BJ (cell line): ENCODE measurements around the gene PHRF1. TPM values are rescaled to one million over a fixed set of nuclear protein-coding genes. Genes with fewer than 3 reads are reported as not detected.

ENCODE experiments used
- CTCF ChIA-PET: fragments of 350-600 bp; formaldehyde crosslinking; extraction: SDS; loops from one replicate; lab custom pipeline; 2021; ENCODE audit warnings: antibody characterized with exemption, inconsistent platforms; lab: Yijun Ruan, JAX
- POLR2A ChIA-PET: fragments of 300-600 bp; sonication (Branson Sonifier 250); formaldehyde crosslinking; extraction: SDS; loops from one replicate; lab custom pipeline; 2021; ENCODE audit warnings: antibody characterized with exemption; lab: Charles Lee
- DNase-seq: peaks from one replicate; pipeline ENCODE4 v3.0.0-alpha.2; 2011; ENCODE audit warnings: low read depth
- H3K27me3 ChIP-seq: 2 replicates; pipeline ENCODE4 v1.6.0; 2011; ENCODE audit warnings: low read length; ENCODE audit not compliant: control insufficient read depth, insufficient read depth
- H3K36me3 ChIP-seq: 2 replicates; pipeline ENCODE4 v1.5.1; 2011; ENCODE audit warnings: low read length; ENCODE audit not compliant: control insufficient read depth, insufficient read depth
- H3K4me3 ChIP-seq: 2 replicates; pipeline ENCODE4 v1.5.1; 2011; ENCODE audit warnings: low read depth, mild to moderate bottlenecking, control low read depth, low read length
- polyA plus RNA-seq: library from polyadenylated mRNA; depleted of rRNA; stranded (reverse); fragments of >200 nt; gene quantifications from 2 replicates; pipeline ENCODE4 v1.2.3, GENCODE V29; 2011
- TF ChIP-seq, protein P1 (sequence below): IDR thresholded peaks from 2 replicates; pipeline ENCODE4 v1.5.1; 2011; ENCODE audit warnings: low read depth, mild to moderate bottlenecking, control low read depth, inconsistent platforms, low read length, moderate library complexity; ENCODE audit not compliant: insufficient read depth

PHRF1 gene
- polyA plus RNA-seq, 1 experiment: 10.7 TPM

DNA sequence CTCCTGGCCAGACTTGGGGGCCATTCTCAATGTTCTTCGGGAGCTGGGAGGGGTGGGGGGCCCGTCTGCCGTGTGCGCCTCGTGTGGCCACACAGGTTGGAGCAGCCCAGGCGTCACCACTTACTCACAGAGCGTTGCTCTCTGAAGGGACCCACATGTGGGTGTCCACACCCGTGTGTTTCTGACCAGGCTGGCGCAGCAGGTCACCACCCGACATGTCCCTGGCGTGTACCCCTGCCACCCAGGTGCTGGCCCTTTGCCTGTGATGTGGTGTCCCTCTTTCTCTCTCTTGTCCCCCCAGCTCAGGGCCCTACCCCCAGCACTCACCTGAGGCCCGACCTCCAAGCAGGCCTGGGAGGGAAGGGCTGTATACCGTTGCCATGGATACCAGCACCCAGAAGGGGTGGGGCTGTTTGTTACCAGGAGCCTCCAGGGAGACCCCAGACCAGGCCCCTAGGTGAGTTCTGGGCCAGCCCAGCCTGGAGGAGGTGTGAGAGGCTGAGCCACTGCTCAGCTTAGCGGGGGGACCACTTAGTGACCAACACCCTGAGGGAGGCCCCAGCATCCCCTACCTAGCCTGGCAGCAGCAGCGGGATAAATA, 17.1 kb upstream of the PHRF1 start:
- H3K4me3 ChIP-seq: no peak overlapping the region
- no peak for DNase-seq
- TF ChIP-seq, protein P1, sequence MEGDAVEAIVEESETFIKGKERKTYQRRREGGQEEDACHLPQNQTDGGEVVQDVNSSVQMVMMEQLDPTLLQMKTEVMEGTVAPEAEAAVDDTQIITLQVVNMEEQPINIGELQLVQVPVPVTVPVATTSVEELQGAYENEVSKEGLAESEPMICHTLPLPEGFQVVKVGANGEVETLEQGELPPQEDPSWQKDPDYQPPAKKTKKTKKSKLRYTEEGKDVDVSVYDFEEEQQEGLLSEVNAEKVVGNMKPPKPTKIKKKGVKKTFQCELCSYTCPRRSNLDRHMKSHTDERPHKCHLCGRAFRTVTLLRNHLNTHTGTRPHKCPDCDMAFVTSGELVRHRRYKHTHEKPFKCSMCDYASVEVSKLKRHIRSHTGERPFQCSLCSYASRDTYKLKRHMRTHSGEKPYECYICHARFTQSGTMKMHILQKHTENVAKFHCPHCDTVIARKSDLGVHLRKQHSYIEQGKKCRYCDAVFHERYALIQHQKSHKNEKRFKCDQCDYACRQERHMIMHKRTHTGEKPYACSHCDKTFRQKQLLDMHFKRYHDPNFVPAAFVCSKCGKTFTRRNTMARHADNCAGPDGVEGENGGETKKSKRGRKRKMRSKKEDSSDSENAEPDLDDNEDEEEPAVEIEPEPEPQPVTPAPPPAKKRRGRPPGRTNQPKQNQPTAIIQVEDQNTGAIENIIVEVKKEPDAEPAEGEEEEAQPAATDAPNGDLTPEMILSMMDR: no peak
- peaks cover 15% of the 10 kb centered on the region for H3K27me3 ChIP-seq
- ChIA-PET POLR2A (no interaction called here), CTCF (interaction anchor here (0.9 to 1.3 kb wide), 2 partner anchors 164 to 169 kb away, joined by 3 to 5 read pairs; no protein-coding TSS in a partner anchor)
- H3K36me3 ChIP-seq: peaks cover 8% of the 10 kb centered on the region

DNA sequence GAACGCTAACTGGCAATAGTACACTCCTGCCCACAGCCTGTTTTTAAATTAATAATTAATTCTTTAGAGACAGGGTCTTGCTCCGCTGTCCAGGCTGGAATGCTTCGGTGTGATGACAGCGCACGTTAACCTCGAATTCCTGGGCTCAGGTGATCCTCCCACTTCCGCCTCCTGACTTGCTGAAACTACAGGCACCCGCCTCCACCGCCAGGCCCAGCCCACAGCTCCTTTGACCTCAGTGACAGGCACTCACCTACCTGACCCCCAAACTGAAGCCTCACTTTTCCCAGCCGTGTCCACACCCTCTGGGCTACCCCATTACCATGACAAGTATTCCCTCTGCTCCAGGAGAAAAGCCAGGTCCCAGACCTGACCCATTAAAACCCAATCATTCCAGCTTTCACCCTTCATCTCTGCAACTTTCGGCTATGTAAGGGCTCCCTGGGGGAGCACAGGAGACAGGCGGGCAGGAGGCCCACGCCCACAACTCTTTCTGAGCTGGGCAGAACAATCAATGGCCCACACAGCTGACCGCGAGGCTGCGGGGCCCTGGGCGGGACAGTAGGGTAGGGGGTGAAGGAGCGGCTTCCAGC, 16.5 kb upstream of the PHRF1 start:
- ChIA-PET CTCF (interaction anchor here (0.9 to 1.3 kb wide), 2 partner anchors 163 to 168 kb away, joined by 3 to 5 read pairs; no protein-coding TSS in a partner anchor), POLR2A (no interaction called here)
- TF ChIP-seq, protein P1: no peak
- peak overlapping the region; percentile 67 for H3K4me3 ChIP-seq
- H3K27me3 ChIP-seq: peaks cover 15% of the 10 kb centered on the region
- DNase-seq: no peak
- H3K36me3 ChIP-seq: peaks cover 8% of the 10 kb centered on the region

DNA sequence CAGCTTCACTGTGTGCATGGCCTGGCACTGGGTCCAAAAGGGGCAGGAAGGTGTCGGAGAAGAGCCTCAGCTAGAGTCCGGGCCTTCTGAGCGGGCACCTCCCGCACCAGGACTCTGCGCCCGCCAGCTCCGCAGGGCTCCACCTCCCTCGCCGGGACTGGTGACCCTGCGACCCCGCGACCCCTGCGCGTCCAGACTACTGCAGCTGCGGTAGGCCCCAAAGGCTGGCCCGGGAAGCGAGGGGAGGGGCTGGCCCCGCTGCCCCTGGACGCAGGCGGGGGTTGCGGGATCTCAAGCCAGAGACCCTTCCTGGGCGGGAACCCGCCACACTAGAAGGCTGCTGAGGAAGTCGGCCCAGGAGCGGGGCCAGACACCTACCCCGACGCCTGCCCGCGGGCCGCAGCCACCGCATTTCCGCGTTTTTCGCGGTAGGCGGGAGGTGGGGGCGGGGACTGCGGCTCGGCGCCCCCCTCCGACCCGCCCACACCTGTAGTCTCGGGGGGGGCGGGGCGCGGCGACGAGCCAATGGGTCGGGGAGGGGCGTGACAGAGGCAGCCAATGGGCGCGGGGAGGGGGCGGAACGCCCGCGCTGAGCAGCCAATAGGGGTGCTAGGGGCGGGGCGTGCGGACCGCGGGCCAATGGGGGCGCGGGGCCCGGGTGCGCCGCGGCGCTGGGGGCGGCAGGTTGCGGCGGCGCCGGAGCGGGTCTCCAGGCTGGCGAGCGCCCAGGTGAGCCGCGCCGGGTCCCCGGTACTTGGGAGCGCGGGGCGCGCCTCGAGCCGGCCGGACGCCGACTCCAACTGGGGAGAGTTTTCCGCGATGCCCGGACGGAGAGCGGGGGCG, 15.7 kb upstream of the PHRF1 start, which contains the start of the genes LMNTD2 and RASSF7:
LMNTD2 (minus strand) TSS at position 434 of the 843 bp plus-strand sequence; CDS start at position 412, 22 bp downstream.
RASSF7 (plus strand) TSS at position 666 of the 843 bp plus-strand sequence. CDS start 799 bp downstream, outside the sequence.
- DNase-seq: no peak
- TF ChIP-seq, protein P1: no peak
- Histone ChIP-seq H3K36me3 (peaks cover 8% of the 10 kb centered on the region), H3K4me3 (peak within 1 kb of the TSS; percentile 67), H3K27me3 (peaks cover 13% of the 10 kb centered on the region)
- ChIA-PET CTCF (interaction anchor here (1.3 kb wide), 1 partner anchor 163 kb away, joined by 5 read pairs; no protein-coding TSS in a partner anchor), POLR2A (no interaction called here)

DNA sequence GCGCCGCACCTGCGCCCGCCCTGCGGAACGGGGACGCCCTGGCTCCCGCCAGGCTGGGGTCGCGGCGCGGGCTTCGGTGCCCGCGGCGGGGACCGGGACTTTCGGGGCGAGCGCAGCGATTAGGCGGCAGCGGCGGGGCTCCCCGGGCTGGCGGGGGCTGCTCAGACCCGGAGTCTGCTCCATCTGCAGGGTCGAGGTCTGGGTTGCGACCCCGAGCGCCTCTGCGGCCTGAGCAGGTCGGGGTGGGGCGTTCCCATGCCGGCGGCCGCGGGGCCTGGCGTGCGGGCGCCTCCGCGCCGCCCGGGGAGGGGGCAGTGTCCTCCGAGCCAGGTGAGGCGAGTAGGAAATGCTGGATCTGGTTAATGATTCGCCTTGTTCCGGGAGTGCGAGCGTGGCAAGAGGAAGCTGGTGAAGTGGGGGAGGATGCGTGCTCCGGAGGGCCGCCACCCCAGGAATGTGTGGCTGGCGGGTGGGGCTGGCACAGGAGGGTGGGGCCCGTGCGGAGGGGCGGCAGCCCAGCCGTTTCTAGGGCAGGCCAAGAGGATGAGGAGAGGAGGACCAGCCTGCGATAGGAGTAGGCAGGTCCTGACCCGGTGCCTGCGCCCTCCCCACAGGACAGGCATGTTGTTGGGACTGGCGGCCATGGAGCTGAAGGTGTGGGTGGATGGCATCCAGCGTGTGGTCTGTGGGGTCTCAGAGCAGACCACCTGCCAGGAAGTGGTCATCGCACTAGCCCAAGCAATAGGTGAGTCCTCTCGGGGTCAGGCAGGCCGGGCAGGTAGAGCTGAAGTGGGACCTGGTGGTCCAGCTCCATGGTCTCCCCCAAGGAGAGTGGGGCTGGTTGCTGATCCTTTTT, 14.9 kb upstream of the PHRF1 start:
- Histone ChIP-seq H3K36me3 (peaks cover 16% of the 10 kb centered on the region), H3K4me3 (peak overlapping the region; percentile 60), H3K27me3 (peaks cover 12% of the 10 kb centered on the region)
- ChIA-PET POLR2A (no interaction called here), CTCF (no interaction called here)
- no peak for DNase-seq
- TF ChIP-seq, protein P1: no peak
